NCI-H82 (cell line): ENCODE data around the gene KCNIP3.
A peak's percentile ranks its signal among the peaks of the same experiment; 100 is the strongest.
"Not testable (repeated sequence)": the region's sequence is repeated elsewhere in the genome, so short reads cannot be mapped to it uniquely, and the experiment has no call there.

Experiments
- DNase-seq: peaks from one replicate; lab custom pipeline; 2025; lab: John Stamatoyannopoulos, UW

The KCNIP3 gene

DNA sequence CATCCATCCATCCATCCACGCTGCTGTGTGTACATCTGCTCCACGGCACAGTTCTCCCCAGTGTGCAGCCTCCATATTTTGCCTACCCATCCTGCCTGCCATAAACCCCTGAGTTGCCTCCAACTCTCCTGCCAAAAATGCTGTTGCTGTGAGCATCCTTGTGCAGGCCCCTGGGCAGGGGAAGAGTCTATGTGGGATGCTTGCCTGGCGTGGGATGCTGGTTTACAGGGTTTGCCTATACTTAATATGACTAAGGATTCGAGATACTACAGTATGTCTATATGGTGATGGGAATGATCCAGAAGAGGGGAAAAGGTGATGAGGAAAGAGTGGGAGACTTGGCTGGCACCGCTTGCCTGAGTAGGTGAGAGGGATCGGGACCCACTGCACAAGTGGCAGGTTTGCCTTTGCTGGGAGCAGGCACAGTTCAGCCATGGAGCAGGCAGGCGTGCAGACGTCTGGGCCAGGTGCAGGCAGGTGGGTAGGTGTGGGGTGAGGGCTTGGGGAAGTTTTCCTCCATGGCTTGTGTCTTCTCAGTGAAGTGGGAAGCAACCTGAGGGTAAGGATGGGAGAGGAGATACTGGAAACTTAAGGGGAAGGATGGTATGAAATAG is 75.2 kb downstream of the KCNIP3 start:
- no peak for DNase-seq

DNA sequence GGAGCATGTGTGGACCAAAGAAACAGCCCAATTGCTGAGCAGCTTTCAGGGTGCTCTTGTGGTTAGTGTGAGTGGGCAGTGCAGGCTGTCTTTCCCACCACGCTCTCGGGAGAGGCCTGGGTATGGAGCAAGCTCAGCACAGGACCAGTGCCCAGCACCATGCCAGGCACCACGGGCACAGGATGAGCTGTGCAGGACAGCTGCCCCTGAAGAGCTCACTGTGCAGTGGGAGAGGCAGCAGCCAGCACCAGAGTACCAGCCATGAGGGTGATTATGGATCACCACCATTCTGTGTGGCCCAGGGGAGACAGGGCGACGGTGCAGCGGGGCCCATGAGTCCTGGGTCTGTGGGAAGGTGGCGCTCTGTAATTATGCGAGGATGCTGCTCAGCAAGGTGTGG is 75.7 kb downstream of the KCNIP3 start:
- DNase-seq: no peak

DNA sequence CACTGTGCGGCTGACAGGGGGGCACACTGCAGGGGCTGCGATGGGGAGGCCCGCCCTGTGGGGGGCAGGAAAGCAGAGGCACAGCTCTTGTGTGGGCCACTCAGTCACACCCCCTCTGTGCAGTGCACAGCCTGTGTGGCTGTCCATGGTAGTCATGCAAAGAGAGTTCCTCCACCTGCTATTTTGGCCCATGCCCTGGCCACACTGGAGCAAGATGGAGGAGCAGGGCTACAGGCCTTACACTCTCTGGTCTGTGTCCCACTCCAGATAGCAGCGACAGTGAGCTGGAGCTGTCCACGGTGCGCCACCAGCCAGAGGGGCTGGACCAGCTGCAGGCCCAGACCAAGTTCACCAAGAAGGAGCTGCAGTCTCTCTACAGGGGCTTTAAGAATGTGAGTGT is 76.9 kb downstream of the KCNIP3 start:
- DNase-seq: no peak

DNA sequence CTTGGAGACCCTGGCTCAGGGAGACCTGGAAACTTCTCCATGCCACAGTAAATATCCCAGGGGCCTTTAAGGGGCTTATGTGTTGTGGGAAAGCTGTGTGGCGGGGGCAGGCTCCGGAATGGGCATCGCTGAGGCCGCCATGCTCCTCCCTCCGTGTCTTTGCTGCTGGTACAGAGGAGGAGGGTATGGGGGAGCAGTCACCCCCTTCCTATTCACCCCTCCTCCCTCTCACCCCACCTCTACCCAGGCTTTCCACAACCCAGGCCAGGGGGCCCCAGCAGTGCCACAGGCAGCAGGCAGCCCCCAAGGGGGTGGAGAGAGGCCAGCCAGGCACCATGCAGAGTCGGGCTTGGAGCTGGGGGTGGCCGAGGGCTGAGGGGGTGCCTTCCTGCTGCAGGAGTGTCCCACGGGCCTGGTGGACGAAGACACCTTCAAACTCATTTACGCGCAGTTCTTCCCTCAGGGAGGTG is 77.3 kb downstream of the KCNIP3 start:
- DNase-seq: no peak

DNA sequence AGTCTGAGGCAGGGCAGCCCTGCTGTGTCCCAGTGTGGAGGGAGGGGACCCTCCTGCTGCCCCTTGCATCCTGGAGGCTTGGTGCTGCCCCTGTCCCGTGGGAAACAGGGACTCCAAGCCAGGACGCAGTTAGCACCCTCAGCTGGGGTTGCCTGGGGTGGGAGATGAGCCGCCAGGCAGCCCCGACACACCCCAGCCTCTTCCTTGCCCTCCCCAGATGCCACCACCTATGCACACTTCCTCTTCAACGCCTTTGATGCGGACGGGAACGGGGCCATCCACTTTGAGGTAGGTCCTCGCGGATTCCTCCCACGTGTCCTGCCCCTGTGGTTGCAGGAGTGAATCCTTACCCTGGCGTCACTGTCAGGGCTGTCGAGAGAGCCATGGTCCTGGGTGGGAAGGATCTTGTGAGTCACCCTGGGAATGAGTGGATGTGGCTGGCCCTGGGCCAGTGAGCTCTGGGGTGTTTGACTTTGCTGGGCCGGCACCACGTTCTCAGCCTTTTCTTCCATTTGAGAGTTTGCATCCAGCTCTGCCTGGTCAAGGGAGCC is 77.8 kb downstream of the KCNIP3 start:
- DNase-seq: no peak

DNA sequence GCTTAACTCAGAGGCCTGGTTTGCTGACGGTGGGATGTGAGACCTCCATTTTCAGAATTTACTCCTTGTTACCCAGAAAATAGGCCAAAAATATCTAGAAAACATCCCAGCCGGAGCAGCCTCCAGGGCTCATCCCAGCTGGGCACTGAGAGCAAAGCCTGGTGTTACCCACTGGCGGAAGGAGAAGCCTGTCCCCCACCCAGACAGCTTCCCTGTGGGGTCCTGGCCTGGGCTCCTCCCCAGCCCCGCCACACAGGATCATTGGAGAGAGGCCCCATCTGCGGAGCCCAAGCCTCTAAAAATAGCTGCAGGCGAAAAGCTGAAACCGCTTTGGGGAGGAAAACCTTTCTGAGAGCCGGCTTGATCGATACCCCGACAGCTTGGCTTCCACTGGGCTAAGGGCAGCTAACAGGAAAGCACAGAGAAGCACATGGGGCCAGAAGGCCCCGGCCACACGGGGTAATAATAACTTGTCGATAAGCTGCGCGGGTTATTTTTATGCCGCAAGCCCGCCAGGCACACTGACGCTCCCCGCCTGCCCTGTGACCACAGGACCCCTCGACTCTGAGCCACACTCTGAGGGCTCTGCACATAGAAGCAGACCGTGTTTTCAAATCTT is 78.5 kb downstream of the KCNIP3 start:
- no peak for DNase-seq

DNA sequence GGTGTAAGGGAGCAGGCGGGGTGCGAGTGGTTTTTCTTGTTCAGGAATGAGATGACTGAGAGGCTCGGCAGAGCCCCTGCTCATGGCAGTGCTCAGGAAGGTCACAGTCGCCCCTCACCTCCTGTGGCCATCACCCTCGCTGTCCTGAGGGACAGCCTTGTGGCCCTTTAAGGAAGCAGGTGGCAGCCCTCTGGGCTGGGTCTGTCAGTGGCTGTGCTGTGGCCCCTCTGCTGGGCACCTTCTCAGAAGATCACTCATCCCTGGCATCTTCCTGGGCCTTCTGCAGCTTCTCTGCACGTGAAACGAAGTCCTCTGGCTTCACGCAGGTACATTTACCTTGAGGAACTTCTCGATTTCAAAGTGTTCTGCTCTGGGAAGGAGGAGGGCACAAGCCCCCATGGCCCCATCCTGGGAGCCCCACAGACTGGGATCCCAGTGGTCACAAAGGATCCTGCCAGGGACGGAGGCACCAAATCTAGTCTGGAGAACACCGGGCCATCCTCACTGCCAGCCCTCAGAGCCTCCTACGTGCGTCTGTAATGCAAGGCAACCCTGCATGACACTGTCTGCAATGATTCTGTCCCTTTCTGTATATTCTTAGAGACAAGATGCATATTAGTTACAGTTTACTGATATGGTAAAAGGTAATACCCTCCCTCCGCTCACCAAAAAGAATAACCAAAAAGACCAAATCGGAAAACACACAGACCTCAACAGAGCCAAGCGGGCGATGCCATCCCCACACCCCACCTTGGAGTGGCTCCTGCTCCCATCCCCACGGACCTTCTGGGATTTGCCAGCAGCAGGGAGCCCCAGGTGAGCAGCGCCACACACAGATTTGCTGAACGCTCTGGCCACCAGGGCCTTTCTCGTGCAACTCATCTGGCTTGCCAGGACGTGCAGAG is 79.4 kb downstream of the KCNIP3 start:
- DNase-seq: no peak

DNA sequence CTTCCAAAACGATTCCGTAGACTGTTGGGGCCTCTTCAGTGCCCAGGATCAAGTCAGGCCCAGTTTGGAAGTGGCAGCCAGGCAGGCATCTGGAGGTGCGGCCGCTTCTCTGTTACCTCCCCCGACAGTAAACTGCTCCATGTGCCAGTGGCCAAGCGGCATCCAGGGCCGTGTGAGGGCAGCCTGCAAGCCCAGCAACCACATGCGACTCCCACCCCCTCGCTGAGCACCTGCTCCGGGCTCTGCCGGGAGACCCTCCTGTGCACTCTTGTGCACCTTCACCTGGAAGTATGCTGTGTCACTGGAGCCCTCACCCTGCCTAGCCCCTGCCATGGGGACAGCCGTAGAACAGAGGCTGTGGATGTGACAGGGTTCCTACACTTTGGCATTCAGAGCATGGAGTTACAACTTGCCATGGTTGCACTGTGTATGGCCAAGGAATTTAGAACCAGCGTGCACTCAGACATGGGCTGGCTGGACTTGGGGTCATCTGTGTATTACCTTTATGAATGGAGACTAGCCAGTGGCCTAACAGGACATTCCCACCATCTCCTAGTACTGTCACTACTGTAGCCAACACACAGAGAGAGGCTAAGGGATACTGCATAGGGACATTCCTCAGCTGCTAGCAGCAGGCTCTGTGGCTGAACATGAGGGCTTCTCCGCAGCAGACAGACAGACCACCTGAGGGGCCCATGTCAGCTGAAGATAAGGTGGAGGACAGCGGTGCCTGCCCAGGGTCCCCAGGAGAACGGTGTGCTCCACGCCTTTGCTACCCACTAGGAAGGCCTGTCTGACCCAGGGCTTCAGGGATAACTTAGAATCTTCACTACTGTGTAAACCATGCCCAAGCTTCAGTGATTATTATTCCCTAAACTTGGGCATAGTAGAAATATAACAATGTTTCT is 80.3 kb downstream of the KCNIP3 start:
- no peak for DNase-seq

DNA sequence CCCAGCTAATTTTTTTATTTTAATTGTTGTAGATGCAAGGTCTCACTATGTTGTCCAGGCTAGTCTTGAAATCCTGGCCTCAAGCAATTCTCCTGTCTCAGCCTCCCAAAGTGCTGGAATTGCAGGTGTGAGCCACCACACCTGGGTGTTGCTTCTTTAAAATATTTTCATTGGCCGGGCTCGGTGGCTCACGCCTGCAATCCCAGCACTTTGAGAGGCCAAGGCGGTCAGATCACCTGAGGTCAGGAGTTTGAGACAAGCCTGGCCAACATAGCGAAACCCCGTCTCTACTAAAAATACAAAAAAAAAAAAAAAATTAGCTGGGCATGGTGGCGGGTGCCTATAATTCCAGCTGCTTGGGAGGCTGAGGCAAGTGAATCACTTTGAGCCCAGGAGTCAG is 81.1 kb downstream of the KCNIP3 start:
- DNase-seq: not testable (repeated sequence)

DNA sequence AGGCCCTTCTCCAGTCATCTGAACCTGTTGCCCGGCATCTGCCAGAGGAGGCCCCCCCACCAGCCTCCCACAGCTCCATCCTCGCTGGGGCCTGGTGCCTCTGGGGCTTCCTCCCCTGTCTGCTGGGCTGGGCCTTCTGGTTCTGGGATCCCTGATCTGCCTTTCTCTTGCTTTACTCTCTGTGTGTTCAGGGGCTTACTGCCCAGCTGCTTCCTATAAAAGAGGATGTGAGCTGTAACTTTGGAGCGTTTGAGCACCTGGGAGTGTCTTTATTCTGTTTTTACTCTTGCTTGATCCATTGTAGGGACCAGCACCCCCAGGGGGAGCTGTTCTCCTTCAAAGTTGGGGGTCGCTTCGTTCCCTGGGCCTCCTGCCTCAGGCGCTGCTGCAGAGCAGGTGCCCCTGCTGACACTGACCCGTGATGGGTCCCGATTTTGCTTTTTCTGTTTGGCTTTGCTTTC is 82.3 kb downstream of the KCNIP3 start:
- no peak for DNase-seq

DNA sequence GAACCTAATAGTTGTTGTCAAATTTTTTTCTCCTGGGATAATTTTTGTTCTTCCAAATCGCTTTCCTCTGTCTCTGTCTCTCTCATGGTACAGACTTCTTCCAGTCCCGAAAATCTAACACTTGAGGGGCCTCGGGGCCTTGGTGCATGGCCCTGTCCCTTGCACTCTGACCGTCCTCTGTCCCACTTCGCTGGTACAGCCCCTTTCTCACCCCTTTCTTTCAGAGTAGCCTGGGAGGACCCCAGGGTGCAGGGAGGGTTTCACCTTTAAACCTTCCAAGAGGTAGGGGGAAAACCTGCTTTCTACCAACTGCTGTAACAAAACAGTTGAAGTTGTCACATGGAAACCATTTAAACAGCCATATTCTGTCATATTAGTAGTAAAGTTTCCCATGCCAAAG is 83.1 kb downstream of the KCNIP3 start:
- DNase-seq: no peak

DNA sequence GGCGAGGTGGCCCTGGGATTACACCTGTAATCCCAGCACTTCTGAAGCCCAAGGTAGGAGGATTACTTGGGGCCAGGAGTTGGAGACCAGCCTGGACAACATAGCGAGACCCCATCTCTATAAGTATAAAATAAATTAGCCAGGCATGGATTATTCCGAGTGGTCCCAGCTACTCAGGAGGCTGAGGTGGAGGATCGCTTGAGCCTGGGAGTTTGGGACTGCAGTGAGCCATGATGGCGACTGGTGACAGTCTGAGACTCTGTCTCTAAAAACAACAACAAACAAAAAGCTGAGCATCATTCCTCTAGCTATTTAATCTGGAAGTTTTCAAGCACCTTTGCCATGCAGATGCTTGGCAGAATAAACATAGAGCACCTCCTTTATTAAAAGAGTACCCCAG is 83.6 kb downstream of the KCNIP3 start:
- DNase-seq: no peak

DNA sequence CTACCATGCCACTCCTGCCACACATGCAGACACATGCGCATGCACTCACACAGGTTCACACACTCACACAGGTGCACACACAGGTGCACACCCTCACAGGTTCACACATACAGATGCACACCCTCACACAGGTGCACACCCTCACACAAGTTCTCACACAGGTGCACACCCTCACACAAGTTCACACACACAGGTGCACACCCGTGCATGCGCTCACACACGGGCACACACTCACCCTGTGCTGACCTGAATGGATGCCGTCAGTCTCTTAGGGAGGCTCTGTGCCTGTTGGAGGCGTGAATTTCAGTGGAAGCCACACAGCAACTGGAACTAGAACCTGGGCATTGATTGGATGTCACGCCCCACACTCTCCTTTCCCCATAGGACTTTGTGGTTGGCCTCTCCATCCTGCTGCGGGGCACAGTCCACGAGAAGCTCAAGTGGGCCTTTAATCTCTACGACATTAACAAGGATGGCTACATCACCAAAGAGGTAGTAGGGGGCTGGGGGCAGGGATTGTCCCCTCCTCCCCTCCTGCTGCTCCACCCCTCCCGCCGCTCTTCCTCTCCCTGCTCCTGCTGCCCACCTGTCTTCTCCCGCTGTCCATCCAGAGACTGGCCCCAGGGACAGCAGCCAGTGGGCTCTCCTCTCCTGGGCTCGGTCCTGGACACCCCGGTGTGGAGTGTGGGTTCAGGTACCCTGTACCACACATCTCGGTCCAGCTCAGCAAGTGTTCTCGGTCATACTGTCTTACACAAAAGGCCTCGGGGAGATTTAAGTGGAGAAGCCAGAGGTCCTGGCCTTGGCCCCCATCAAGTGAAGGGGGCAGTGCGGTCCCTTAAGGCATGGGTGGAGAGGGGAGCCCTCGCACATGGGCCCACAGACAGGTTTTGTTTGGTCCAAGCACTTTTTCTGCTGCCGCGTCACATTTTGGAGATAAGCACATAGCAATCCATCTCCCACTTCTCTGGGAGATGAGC is 84.4 kb downstream of the KCNIP3 start:
- DNase-seq: no peak

DNA sequence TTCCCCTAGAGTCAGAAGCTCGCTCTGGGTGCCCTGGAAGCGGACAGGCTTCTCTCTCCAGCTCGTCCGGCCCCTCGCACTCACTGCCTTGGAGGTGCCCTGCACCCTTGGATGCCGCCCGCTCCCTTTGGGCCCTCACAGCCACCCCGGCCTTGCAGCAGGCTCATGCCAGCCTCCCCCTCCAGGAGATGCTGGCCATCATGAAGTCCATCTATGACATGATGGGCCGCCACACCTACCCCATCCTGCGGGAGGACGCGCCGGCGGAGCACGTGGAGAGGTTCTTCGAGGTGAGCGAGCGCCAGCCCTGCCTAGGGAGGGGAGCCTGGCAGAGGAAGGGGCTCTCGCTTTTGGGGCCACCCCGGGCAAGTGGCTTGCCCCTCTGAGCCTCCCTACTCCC is 85.0 kb downstream of the KCNIP3 start:
- DNase-seq: no peak

DNA sequence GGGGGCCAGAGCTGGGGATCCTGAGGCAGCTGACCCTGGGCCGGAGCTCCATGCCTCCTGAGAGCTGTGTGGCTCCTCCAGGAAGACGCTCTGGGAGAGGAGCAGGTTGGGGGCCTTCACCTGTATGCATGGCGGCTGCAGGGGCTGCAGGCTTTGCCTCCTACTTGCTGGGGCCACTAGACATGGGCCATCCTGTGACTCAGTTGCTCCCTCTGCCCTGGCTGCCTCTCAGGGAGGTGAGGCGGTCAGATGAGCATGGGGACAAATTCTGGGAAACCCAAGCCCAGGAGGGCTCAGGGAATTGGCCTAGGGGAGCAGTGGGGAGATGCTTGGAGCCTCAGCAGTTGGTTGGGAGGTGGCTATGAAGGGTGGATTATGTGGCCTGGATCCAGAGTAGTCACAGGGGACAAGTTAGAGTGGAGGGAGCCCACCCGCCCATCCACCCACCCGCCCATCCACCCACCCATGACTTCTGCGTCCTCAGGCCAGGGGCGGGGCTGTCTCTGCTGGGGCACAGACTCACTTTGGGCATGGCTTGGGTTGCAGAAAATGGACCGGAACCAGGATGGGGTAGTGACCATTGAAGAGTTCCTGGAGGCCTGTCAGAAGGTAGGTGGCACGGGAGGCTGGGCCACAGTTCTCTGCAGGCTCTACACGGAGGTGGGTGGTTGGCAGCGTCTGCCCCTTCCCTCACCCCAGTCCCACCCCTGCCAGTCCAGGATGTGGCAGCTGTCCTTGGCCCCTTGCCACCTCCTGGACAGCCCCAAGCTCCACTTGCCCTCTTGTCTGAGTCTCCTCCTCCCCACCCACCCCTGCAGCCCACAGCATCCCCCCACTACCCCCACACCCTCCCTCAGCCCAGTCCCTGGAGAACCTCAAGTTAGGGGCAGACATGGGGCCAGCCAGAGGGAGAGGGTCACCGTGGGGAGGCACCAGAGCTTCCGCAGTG is 85.8 kb downstream of the KCNIP3 start:
- DNase-seq: no peak

DNA sequence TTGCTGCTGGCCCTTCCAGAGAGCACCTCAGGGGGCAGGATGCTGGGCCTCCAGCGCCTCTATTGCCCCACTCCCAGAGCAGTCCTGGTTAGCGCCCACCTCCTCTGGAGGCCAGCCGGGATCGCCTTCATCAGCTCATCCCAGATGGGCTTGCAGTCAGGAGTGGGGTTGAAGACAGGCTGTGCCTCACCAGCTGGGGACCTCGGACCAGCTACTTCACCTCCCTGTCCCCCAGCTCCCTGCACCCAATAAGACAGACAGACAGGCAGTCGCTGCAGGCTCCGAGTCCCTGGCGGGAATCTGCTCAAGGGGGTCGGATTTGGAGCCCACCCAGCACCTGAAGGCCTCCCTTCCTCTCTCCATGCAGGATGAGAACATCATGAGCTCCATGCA is 86.5 kb downstream of the KCNIP3 start:
- DNase-seq: no peak

DNA sequence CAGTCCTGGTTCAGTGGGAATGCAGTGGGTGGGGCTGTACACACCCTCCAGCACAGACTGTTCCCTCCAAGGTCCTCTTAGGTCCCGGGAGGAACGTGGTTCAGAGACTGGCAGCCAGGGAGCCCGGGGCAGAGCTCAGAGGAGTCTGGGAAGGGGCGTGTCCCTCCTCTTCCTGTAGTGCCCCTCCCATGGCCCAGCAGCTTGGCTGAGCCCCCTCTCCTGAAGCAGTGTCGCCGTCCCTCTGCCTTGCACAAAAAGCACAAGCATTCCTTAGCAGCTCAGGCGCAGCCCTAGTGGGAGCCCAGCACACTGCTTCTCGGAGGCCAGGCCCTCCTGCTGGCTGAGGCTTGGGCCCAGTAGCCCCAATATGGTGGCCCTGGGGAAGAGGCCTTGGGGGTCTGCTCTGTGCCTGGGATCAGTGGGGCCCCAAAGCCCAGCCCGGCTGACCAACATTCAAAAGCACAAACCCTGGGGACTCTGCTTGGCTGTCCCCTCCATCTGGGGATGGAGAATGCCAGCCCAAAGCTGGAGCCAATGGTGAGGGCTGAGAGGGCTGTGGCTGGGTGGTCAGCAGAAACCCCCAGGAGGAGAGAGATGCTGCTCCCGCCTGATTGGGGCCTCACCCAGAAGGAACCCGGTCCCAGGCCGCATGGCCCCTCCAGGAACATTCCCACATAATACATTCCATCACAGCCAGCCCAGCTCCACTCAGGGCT is 87.9 kb downstream of the KCNIP3 start:
- peak; percentile 20 for DNase-seq

DNA sequence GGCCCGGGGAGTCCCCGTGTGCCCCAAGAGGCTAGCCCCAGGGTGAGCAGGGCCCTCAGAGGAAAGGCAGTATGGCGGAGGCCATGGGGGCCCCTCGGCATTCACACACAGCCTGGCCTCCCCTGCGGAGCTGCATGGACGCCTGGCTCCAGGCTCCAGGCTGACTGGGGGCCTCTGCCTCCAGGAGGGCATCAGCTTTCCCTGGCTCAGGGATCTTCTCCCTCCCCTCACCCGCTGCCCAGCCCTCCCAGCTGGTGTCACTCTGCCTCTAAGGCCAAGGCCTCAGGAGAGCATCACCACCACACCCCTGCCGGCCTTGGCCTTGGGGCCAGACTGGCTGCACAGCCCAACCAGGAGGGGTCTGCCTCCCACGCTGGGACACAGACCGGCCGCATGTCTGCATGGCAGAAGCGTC is 88.4 kb downstream of the KCNIP3 start:
- DNase-seq: no peak

DNA sequence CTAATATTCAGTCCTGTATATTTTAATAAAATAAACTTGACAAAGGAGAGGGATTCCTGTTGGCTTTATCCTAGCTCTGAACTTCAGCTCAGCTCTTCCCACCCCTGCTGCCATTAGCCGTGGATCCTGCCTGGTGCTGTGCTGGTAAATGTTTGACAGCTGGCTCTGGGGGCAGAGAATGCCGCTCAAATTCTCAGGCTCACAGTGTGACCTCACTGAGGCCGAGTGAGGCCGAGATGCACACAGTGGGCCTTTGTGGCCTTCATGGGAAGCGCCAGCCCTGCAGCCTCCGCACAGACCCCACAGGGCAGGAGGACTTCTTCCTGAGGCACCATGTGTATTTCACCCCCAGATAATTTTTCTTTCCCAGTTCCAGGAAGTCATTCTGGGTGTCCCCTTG is 88.9 kb downstream of the KCNIP3 start:
- DNase-seq: no peak
